LHCN-M2 (cell line): ENCODE measurements around the gene NR3C1. TPM values are rescaled to one million over a fixed set of nuclear protein-coding genes. Genes with fewer than 3 reads are reported as not detected.

Experiments
- DNase-seq: peaks from one replicate; pipeline ENCODE4 v3.0.0-alpha.2; 2012; ENCODE audit warnings: low read depth
- total RNA-seq: library from RNA; depleted of rRNA; stranded (reverse); fragments of >200 nt; gene quantifications from 2 replicates; pipeline ENCODE4 v1.2.3, GENCODE V29; 2014

Gene NR3C1
- total RNA-seq, 1 experiment from 2014 or later = 47.1 TPM

GRCh38 chr5:143312822-143313221 is 90.7 kb downstream of the NR3C1 start:
- DNase-seq = no peak

- peak; percentile 32 for DNase-seq
These were observed 91.5 kb downstream of the NR3C1 start for GRCh38 chr5:143311955-143312354.

- peak; percentile 49 for DNase-seq
These were observed 92.1 kb downstream of the NR3C1 start for GRCh38 chr5:143311428-143311827.

- no peak for DNase-seq
These were observed 93.6 kb downstream of the NR3C1 start for GRCh38 chr5:143309661-143310431.

GRCh38 chr5:143308731-143309130 is 94.8 kb downstream of the NR3C1 start:
- DNase-seq = no peak

- no peak for DNase-seq
These were observed 97.4 kb downstream of the NR3C1 start for GRCh38 chr5:143306040-143306439.

GRCh38 chr5:143304836-143305475 is 98.5 kb downstream of the NR3C1 start:
- no peak for DNase-seq

- DNase-seq = peak; percentile 35
These were observed 101.0 kb downstream of the NR3C1 start for GRCh38 chr5:143302341-143303045.

- no peak for DNase-seq
These were observed 105.7 kb downstream of the NR3C1 start for GRCh38 chr5:143297756-143298155.

- DNase-seq = no peak
These were observed 113.4 kb downstream of the NR3C1 start for GRCh38 chr5:143290125-143290524.

- no peak for DNase-seq
These were observed 119.0 kb downstream of the NR3C1 start for GRCh38 chr5:143284521-143284920.

GRCh38 chr5:143284002-143284401 is 119.5 kb downstream of the NR3C1 start:
- DNase-seq = no peak

- DNase-seq = no peak
These were observed 122.3 kb downstream of the NR3C1 start for GRCh38 chr5:143281226-143281625.

- DNase-seq = no peak
These were observed 123.8 kb downstream of the NR3C1 start for GRCh38 chr5:143279698-143280097.

- DNase-seq = no peak
These were observed 126.0 kb downstream of the NR3C1 start for GRCh38 chr5:143277536-143277935.

GRCh38 chr5:143275512-143276363 is 127.7 kb downstream of the NR3C1 start:
- DNase-seq = no peak

GRCh38 chr5:143274952-143275351 is 128.5 kb downstream of the NR3C1 start:
- no peak for DNase-seq

- no peak for DNase-seq
These were observed 132.1 kb downstream of the NR3C1 start for GRCh38 chr5:143271431-143271830.

- DNase-seq = no peak
These were observed 135.1 kb downstream of the NR3C1 start for GRCh38 chr5:143268388-143268787.

GRCh38 chr5:143267186-143267585 is 136.3 kb downstream of the NR3C1 start:
- DNase-seq = no peak

- no peak for DNase-seq
These were observed 137.5 kb downstream of the NR3C1 start for GRCh38 chr5:143265995-143266394.
